Stimulated activated CD8-positive, alpha-beta memory T cell treated with anti-CD3 and anti-CD28 coated beads, Interleukin-4, amount 100 ng/mL, for 4 hours (primary cell): ENCODE results near the gene MRPS22.
"Not testable (repeated sequence)": the region's sequence is repeated elsewhere in the genome, so short reads cannot be mapped to it uniquely, and the experiment has no call there.

Experiments
- DNase-seq, 2 donors: peaks; one replicate each; pipeline ENCODE4 v3.0.0-alpha.2; 2020; ENCODE audit warnings: low read depth in 2 of 2, low spot score in 1 of 2

MRPS22 gene

DNA sequence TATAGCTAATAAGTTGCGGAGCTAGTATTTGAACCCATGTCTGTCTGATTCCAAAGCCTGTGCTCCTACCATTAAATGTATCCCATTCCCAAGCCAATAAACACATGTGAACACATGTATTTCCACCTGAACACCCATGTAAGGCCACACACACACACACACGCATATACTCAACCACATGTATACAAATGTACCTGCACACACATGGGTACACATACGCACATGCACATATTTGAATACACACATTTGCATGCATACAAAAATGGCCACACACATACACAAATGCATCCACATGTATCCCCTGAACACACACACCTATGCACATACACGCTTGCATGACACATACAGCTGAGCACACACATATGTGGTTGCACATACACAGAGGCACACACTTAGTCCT, 5.4 kb upstream of the MRPS22 start:
- no peak for DNase-seq

DNA sequence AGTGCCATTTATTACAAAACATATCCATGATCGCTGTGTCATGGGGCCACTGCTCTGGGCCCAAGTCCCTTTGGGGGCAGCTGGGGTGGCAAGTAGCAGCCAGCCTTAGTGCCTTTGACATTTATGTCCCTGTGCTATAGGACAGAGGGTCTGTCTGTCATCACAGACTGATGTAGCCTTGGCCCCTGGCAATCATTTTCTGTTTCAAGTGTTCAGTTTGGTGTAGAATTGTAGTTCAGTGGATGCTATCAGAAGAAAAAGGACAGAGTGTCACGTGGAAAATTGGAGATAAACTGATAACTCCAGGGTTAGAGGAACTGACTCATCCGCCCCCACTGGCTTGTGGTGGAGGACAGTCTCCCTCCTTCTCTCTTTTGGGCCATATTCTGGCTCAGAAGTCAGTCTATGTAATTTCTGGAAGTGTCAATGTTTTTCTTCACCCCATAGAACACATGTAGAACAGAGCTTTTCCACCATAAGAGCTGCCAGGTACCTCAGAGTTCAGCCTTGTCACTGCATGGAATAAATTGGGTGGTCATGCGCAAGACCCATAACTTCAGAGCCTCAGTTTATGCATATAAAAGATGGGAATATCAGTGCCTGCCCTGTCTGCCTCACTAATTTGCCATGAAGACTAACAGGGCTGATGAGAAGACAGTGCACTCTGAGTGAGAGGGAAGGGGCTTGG, 4.5 kb upstream of the MRPS22 start:
- no peak for DNase-seq

DNA sequence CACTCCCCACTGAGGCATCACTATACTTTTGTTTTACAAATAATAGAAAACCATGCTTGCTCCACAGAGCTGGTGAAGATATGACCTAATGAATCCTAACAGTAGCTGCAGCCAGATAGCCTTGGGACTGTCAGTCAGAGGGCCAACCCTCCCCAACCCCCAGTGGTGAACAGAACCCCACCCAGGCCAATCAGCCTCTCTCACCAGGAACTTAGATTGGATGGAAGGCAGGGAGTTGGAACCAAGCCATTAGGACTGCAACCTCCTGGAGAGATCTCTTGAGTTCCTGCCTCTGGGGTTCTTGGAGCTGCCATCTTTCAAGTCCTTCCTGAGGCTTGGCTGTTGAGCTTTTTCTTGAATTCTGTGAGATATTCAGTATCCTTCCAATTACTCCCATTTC, 3.0 kb upstream of the MRPS22 start:
- no peak for DNase-seq

DNA sequence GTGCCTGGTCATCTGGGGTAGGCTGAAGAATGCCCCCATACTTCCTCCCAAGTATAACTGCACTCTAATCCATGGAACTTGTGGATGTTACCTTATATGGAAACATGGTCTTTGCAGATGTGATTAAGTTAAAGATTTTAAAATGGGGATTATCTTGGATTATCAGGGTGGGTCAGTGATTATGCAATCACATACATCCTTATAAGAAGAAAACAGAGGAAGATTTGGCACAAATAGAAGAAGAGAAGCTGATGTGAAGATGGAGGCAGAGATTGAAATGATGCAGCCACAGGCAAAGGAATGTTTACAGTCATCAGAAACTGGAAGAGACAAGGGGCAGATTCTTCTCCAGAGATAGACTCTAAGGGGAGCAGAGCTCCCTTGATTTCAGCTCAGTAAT, 1.8 kb upstream of the MRPS22 start:
- DNase-seq, result no peak

DNA sequence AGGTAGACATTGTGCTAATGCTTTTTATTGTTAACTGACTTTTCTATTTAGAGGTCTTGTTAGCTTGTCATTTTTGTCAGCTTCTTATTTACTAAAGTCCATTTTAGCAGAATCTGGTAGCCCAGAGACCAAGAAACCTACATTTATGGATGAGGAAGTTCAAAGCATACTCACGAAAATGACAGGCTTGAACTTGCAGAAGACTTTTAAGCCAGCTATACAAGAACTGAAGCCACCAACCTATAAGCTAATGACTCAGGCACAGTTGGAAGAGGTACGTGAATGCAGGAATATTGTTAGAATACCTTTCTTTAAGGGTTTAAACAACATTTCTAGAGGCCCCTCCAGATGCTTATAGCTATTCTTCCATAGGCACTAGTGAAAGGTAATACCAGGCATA, 3.0 kb downstream of the MRPS22 start:
- DNase-seq, result no peak

DNA sequence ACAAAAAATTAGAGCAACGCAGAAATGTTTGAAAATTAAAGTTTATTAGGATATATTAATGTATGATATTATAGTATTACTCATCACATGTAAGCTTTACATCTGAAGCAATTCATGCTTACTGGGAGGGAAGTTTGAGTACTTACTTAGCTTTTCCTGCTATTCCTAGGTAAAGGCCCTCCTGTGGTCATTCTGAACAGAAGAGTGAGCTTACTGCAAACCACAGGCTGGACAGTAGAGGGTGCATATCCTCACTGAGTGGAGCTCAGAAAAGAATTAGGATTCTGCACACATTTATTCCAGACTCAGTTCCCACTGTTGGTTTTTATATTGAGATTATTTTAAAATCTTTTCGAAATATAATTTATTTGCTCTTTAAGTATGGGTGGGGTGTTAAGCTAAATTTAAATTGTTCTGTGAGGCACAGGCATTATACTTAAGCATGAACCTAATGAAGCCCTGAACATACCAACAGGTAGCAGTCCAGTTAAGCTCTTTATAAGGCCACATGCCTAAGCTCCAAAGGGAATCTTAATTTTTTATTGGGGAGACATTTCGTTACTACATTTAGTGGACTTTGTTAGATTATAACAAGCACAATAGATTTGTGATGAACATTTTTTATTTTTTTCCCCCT, 10.2 kb downstream of the MRPS22 start:
- no peak for DNase-seq

DNA sequence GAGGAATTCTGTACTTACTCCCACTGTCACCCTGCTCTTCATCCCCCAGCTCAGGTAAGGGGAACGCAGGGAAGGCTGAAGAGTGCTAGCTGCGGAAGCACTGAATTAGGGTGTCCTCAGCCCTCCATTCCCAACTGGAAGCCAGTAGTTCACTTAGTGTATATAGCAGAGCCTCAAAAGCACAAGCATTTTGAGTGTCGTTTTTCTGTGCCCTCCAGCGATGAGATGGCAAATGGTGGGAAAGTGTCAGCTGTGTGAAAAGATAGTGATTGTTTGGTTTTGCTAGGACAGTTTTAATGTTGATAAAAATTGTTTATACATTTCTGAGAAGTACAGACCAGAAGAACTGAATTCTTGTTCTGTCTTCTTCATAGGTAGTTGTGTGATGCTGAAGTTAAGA, 10.8 kb downstream of the MRPS22 start:
- no peak for DNase-seq

DNA sequence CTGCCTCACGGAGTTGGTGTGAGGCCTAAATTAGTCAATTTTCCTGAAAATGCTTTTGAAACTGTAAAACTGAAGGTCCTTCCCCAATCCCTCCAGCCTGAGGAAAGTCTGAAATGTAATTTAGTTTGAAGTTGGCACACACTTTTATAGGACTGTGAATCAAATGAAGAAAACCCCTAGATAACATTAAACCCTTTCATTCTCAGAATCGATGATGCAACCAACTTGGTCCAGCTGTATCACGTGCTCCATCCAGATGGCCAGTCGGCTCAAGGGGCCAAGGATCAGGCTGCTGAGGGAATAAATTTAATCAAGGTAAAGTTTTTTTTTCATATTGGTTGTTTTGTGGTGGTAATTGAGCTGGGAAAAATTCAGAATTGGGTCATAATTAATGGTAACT, 11.7 kb downstream of the MRPS22 start:
- no peak for DNase-seq

DNA sequence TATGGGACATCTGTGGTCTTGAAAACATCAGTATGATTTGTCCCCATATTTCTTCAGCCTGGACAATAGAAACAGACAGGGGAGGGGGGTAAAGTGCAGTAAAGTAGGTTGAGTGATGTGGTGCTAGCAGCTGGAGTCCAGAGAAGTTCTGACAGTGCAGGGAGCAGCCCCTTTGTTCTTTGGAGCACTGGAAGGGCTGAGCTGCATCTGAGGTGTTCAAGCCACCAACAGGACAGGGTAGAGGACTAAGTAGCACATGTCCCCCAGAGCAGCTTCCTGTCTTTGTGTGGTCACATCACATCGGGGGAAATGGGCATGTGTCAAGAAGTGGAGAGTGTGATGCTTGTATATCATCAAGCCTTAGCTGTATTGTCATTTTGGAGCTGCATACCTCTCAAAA, 12.1 kb downstream of the MRPS22 start:
- DNase-seq, result no peak

DNA sequence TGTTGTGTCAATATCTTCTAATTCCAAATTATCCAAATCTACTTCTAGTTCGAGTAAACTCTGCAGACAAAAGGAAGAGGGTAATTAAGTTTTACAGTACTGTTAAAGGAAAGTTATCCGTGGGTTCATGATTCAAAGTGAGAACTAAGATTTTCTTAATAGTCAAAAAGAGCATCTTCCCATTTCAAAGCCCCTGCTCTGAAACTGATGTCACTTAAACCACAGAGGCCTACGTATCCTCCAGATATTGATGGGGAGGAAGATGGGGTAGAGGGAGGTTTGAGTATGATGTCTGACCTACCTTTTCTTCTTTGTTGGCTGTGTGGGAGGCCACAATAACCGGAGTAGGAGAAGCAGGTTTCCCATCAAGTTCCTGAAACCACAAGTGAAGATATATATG, 14.1 kb downstream of the MRPS22 start:
- no peak for DNase-seq

DNA sequence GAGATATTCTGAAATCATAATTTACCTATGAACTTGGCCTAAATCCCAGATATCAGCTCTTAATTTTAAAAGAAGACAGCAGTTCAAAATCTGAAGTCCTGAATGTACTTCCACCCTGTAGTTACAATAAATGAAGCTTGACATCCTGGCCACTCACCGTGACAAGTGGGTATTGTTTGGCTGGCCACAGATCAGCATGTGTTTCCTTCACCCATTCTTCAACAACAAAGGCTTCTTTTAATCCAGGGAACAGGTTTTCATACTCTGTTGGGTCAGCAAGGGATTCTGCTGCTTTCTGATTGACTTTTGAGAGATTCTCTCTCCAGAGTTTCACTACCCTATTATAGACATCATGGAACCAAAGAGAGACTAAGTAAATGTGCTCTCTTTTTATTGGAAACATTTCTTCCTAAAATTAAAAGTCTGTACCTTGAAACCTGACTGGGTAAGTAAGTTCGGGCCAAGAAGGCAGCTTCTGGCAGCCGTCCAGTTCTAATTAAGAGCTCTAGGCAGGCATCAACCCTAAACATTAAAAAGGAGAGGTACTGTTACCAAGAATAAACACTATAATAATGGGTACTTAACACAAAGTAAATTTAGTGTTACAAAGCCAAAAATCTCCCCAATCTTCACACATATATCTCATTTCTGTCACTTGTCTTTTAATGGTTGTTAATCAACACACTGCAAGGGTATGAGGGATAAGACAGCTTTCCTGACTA, 15.2 kb downstream of the MRPS22 start:
- no peak for DNase-seq

DNA sequence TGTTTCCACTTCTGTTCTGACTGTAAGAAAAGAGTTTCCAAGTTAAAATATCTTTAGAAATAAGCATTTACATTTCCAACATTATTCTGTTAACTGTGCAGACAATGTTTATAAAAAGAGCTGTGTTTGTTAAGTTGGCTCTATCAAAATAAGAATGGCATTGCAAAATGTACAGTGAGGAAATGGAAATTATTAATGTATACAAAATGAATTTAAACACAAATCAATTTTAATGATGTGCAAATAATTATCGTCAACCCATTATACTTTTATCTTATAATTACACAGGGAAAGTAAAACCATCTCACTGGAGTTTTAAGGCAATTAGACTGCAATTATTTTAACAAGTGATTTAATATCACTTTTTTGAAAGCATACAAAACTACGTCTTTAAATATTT, 17.5 kb downstream of the MRPS22 start:
- no peak for DNase-seq

DNA sequence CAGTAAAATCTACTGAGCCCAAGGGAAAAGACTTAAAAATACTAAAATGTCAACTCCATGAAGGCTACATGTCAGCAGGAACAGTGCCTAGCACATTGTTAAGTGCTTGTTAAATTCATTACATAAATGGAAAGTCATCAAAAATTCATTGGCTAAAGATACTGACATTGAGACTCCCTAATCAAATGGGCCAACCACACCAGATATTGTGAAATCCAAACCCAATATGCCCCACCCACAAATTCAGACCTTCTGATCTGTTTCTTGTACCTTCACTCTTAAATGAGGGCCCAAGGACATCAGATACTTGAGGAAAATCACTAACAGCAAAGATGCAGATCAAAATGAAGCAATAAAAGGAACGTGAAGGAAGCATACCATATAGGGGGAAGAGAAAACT, 20.7 kb downstream of the MRPS22 start:
- DNase-seq, result no peak

DNA sequence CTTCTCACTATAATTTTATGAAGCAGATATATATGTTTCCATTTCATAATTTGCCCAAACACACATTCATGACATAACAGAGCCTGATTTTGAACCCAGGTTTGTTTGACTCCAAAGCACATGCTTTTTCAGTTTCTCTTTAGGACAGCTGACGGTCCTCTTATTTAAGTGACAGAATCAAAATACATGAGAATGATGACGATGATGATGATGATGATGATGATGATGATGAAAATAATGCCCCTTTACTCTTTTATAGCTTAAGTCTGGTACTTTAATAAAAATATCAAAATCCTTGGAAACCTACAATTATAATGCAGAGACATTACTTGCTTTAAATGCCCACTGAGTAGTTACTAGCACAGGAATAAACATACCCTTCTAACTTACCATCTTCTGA, 30.3 kb downstream of the MRPS22 start:
- no peak for DNase-seq

DNA sequence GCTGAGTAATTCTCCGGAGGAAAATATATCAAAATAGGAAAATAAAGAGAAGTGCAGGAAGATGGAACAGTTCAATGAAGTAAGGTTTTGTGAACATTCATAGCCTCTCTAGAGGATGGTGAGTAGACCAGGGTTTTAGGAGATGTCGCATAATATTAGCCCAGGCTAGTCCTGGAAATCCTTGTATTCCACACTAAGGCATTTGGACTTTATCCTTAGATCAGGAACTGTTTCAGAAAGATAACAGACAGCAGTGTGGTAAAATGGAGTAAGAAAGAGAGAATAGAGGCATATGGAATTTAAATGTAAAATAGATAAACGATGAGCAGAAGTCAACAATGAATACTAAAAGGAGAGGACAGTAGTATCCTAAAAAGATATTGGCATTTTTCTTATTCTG, 33.6 kb downstream of the MRPS22 start:
- no peak for DNase-seq

DNA sequence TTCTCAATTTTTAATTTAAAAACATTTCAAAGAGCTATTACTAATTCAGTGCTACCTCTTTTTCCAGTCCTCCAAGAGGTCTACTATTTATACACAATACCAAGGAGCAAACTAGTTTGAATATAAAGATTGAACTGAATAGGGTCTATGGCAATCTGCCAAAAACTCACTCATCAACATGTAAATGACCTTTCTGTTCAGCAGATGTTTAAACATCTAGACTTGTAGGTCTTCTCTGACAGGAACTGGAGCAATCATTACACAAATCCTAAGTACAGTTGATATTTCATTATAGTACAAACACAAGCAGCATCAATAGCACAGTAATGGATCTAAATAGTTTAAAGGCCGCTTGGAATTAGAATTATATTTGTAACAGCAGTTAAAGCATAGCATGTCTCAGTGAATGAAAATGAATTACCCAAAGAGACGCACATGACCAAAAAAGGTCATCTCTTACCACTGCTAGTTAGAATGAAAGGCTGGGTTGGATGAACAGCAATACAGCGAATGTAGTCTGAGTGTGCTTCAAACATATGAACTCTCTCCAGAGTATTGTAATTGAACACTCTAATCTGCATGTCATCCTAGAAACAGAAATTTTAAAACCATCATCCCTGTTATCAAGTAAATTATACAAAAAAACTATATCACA, 34.9 kb downstream of the MRPS22 start:
- DNase-seq, result no peak

DNA sequence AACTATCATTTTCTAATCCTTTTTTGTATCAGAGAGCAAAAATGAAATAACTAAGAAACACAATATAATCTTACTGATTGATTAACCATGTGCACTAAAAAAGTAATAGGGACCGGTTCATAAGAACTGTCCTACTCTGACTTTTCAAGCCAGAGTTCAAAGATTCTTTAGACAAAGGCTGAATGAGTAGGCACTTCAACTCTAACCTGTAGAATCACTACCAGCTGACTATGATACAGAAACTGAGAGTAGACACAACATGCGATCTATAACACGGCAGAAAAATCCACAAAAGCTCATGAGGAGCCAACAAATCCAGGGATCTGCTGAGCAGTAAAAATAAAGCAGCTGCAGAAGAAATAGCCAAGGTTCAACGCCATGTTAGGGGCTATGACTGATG, 36.8 kb downstream of the MRPS22 start:
- DNase-seq, result no peak

DNA sequence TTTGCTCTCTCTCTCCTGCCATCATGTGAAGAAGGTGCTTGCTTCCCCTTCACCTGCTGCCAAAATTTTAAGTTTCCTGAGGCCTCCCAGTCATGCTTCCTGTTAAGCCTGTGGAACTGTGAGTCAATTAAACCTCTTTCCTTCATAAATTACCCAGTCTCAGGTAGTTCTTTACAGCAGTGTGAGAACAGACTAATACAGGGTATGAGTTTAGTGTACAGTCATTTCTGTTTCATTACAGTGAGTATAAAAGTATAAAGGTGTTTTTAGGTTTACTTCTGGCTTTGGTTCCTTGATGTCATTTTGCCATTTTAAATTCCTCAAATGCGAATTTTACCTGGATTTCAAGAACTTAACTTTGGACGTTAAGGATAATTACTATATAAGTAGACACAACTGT, 38.5 kb downstream of the MRPS22 start:
- DNase-seq, result not testable (repeated sequence)

DNA sequence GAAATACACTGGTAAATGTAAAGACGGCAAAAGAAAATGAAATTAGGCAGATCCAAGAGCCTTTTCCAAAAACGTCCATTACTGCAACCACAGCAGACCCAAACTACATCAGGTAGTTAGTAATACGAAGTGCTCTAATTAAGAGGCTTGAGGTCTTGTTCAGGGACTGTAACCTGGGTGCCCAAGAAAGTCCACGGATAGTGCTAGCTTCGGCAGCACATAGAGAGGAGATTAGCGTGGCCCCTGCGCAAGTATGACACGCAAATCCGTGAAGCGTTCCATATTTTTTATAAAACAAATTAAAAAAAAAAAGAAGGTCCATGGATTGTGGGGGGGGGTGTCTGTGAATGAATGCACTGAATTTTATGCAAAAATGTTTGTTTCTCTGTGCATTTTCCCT, 44.3 kb downstream of the MRPS22 start:
- DNase-seq, result no peak

DNA sequence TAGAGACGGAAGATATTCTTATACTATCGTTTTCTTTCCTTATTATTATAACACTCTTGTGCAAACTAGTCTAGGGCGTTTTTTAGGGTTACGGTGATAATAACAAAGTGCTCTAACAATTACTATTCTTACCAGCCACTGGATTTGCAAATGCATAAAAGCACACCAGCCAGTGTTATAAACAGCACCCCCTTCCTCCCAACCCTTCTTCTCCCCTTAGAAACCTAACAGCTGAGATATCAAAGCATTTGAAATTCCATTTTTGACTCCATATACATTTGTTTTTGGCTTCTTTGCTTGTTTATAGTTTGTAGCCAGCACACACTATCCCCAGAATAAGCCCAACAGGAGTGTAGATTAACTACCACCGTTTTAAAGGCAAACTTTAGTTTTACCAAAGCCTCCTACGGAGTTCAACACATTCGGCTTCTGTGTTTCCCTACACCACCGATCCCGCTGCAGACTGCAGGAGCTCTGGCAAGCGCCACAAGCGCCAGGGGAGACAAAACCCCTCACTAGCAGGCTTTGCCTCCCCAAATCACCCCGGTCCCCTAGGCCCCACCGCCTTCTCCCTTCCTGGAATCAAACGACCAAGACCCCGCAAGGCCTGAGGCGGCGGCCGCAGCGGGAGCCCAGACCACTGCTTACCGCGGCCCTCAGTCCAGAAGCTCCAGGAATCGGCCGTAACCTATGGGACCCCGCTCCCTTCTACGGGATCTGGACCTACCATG, 45.2 kb downstream of the MRPS22 start:
- DNase-seq, result peak in 1 of 2 donors; percentile 0
